ENCODE data around the gene MISP.

The MISP gene

GRCh38 chr19:746208-746819 lies 4.6 kb upstream of the MISP start:
- in situ Hi-C loops (cut with HindIII; ENCODE audit: low sequenced_read_pairs) = no loop called here

- in situ Hi-C loops (cut with HindIII; ENCODE audit: low sequenced_read_pairs) = no loop called here
Measured at GRCh38 chr19:746956-747355, 4.0 kb upstream of the MISP start.

GRCh38 chr19:747432-748273 lies 3.3 kb upstream of the MISP start:
- in situ Hi-C loops (cut with HindIII; ENCODE audit: low sequenced_read_pairs) = no loop called here

- in situ Hi-C loops (cut with HindIII; ENCODE audit: low sequenced_read_pairs) = no loop called here
Measured at GRCh38 chr19:748274-748598, 2.7 kb upstream of the MISP start.

- in situ Hi-C loops (cut with HindIII; ENCODE audit: low sequenced_read_pairs) = no loop called here
Measured at GRCh38 chr19:749811-750210, 1.1 kb upstream of the MISP start.

GRCh38 chr19:751501-752341 lies 809 bp downstream of the MISP start:
- in situ Hi-C loops (cut with HindIII; ENCODE audit: low sequenced_read_pairs) = no loop called here

GRCh38 chr19:752652-753517 lies 2.0 kb downstream of the MISP start:
- in situ Hi-C loops (cut with HindIII; ENCODE audit: low sequenced_read_pairs) = no loop called here

GRCh38 chr19:754530-754929 lies 3.6 kb downstream of the MISP start:
- in situ Hi-C loops (cut with HindIII; ENCODE audit: low sequenced_read_pairs) = no loop called here

GRCh38 chr19:755063-755462 lies 4.2 kb downstream of the MISP start:
- in situ Hi-C loops (cut with HindIII; ENCODE audit: low sequenced_read_pairs) = no loop called here

GRCh38 chr19:756236-756635 lies 5.3 kb downstream of the MISP start:
- in situ Hi-C loops (cut with HindIII; ENCODE audit: low sequenced_read_pairs) = no loop called here

GRCh38 chr19:756821-757688 lies 6.1 kb downstream of the MISP start:
- in situ Hi-C loops (cut with HindIII; ENCODE audit: low sequenced_read_pairs) = no loop called here

GRCh38 chr19:757811-758668 lies 7.1 kb downstream of the MISP start:
- in situ Hi-C loops (cut with HindIII; ENCODE audit: low sequenced_read_pairs) = no loop called here

GRCh38 chr19:763181-763580 lies 12.3 kb downstream of the MISP start:
- in situ Hi-C loops (cut with HindIII; ENCODE audit: low sequenced_read_pairs) = no loop called here

GRCh38 chr19:763869-764268 lies 13.0 kb downstream of the MISP start:
- in situ Hi-C loops (cut with HindIII; ENCODE audit: low sequenced_read_pairs) = no loop called here

GRCh38 chr19:764301-764700 lies 13.4 kb downstream of the MISP start:
- in situ Hi-C loops (cut with HindIII; ENCODE audit: low sequenced_read_pairs) = no loop called here

GRCh38 chr19:765179-765738 lies 14.3 kb downstream of the MISP start:
- in situ Hi-C loops (cut with HindIII; ENCODE audit: low sequenced_read_pairs) = no loop called here

GRCh38 chr19:768424-768823 lies 17.5 kb downstream of the MISP start:
- in situ Hi-C loops (cut with HindIII; ENCODE audit: low sequenced_read_pairs) = no loop called here

- in situ Hi-C loops (cut with HindIII; ENCODE audit: low sequenced_read_pairs) = no loop called here
Measured at GRCh38 chr19:769616-770015, 18.7 kb downstream of the MISP start.

- in situ Hi-C loops (cut with HindIII; ENCODE audit: low sequenced_read_pairs) = no loop called here
Measured at GRCh38 chr19:771332-771785, 20.4 kb downstream of the MISP start.

Measured in DLD1 (cell line).